GM12892 (cell line): ENCODE measurements around the gene PLCG2.

Experiments
- POLR2A ChIP-seq: IDR thresholded peaks from 2 replicates; pipeline ENCODE4 v1.6.1; 2011; ENCODE audit warnings: low read depth, low read length, control low read depth
- POLR2AphosphoS5 ChIP-seq: IDR thresholded peaks from 2 replicates; pipeline ENCODE4 v1.6.1; 2011; ENCODE audit warnings: low read depth, low read length, control low read depth

- TF ChIP-seq POLR2A, result no peak
- no peak for TF ChIP-seq POLR2AphosphoS5
Observed at GRCh38 chr16:81992859-81993258, 213.8 kb downstream of the PLCG2 start.
